GM20000 (cell line): Measurements from ENCODE around the gene STEAP2.
A peak's percentile ranks its signal among the peaks of the same experiment; 100 is the strongest.

ENCODE experiments used
- DNase-seq: peaks from one replicate; pipeline ENCODE4 v3.0.0; 2012; ENCODE audit warnings: low spot score
- TF ChIP-seq, protein P1 (sequence below): IDR thresholded peaks from 2 replicates; pipeline ENCODE4 v1.5.1; 2012; ENCODE audit warnings: mild to moderate bottlenecking, control low read depth; ENCODE audit errors: extremely low read depth, missing control alignments

The STEAP2 gene

GRCh38 chr7:90211391-90212148 is at the start of gene STEAP2:
STEAP2 (plus strand) TSS chr7:90211740; CDS start chr7:90225083, 13,343 bp downstream.
- peak; percentile 73 for DNase-seq
- TF ChIP-seq, protein P1, sequence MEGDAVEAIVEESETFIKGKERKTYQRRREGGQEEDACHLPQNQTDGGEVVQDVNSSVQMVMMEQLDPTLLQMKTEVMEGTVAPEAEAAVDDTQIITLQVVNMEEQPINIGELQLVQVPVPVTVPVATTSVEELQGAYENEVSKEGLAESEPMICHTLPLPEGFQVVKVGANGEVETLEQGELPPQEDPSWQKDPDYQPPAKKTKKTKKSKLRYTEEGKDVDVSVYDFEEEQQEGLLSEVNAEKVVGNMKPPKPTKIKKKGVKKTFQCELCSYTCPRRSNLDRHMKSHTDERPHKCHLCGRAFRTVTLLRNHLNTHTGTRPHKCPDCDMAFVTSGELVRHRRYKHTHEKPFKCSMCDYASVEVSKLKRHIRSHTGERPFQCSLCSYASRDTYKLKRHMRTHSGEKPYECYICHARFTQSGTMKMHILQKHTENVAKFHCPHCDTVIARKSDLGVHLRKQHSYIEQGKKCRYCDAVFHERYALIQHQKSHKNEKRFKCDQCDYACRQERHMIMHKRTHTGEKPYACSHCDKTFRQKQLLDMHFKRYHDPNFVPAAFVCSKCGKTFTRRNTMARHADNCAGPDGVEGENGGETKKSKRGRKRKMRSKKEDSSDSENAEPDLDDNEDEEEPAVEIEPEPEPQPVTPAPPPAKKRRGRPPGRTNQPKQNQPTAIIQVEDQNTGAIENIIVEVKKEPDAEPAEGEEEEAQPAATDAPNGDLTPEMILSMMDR, result peak; percentile 45

DNA sequence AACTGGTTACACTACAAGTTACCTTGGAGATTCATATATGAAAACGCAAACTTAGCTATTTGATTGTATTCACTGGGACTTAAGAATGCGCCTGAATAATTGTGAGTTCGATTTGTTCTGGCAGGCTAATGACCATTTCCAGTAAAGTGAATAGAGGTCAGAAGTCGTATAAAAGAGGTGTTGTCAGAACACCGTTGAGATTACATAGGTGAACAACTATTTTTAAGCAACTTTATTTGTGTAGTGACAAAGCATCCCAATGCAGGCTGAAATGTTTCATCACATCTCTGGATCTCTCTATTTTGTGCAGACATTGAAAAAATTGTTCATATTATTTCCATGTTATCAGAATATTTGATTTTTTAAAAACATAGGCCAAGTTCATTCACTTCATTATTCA is 48.0 kb upstream of the STEAP2 start:
- TF ChIP-seq, protein P1, result no peak
- no peak for DNase-seq

GRCh38 chr7:90165724-90166123 is 45.8 kb upstream of the STEAP2 start:
- TF ChIP-seq, protein P1, result no peak
- no peak for DNase-seq

DNA sequence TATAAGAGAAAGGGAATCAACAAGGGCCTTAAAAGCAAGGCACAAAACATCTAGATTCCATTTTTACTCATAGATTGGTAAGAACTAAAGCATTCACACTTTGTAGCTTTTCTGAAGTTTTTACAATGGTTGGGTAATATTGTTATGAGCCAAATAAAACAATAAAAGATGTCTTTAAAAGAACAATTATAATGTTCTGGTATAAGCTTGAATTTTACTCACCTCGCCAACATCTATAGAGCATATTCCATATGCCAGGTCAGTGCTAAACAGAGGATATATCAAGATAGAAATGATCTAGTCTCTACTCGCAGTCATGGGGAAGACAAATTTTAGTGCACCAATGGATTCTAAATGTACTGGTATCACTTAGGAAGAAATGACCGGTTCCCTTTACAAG is 45.4 kb upstream of the STEAP2 start:
- TF ChIP-seq, protein P1, result no peak
- DNase-seq, result no peak

DNA sequence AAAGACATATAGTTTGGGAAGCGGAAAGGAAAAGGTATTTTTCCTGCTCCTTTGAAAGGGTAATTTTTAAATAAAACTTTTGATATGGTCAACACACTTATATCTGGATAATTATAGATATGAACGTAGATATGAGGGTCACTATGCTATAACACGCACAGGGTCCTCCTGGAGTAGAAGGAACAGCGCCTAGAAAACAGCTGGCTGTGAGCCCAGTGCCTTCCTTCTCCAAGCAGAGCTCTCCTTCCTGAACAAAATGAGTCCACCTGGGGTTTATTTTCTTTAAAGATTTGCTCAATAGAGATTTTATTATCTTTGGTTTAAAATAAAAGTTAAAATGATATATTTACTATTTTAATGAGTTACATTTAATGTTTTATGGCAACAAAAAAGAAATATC is 44.2 kb upstream of the STEAP2 start:
- TF ChIP-seq, protein P1, result no peak
- DNase-seq, result no peak

- TF ChIP-seq, protein P1, result no peak
- DNase-seq, result no peak
Measured at GRCh38 chr7:90169891-90170290, 41.6 kb upstream of the STEAP2 start.

GRCh38 chr7:90172121-90172520 is 39.4 kb upstream of the STEAP2 start:
- DNase-seq, result no peak
- TF ChIP-seq, protein P1, result no peak
